ENCODE results near the gene MYO3B. TPM values are rescaled to one million over a fixed set of nuclear protein-coding genes. Genes with fewer than 3 reads are reported as not detected.

The MYO3B gene
- total RNA-seq, 1 experiment from 2014 or later, result not detected

DNA sequence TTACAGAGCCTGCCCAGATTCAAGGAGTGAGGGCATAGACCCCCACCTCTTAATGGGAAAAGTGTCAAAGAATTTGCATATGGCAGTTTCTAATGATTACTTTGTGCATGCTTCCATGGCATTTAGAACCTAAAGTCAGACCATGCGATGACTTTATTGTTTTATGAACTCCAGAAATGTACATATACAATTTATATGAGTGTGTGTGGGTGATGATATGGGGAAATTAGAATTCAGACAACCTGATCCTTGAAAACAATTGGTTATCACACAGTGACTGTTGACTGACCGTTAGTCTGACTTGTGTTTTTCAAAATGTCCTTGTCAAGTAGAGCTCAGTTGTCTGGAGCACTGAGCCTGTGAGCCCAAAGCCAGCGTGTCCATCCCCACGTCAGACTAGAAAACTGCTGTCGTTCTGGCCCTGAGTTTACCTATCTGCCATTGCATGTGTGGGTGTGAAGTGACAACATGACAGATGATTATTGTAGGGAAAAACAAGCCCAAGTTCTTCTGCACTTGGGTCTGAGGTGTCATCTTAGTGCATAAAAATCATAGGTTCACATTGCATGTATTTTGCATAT is 128.4 kb downstream of the MYO3B start:
- Histone ChIP-seq H3K27me3 (replicated peaks) (peaks cover 5% of the 10 kb centered on the region; the same call in 1 of the 2 replicates), H3K27ac (no peak overlapping the region), H3K9me3 (replicated peaks) (no peaks in the 10 kb centered on the region), H3K4me1 (replicated peaks) (no peaks in the 10 kb centered on the region), H3K4me3 (no peak overlapping the region), H3K36me3 (no peaks in the 10 kb centered on the region)
- DNase-seq (ENCODE audit: low read depth in 1 of 2, low spot score in 2 of 2), result no peak

DNA sequence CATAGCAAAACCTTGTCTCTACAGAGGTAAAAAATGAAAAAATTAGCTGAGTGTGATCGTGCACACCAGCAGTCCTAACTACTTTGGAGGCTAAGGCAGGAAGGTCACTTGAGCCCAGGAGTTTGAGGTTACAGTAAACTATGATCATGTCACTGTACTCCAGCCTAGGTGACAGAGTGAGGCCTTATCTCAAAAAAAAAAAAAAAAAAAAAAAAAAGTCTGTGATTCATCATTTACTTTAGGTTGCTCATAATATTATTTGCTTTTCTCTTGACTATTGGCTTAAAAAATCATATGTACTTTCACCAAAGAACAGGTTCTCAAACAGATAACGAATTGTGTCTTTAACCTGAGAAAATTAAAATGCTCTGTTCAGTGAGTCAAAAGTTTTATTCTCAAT is 129.1 kb downstream of the MYO3B start:
- no peaks in the 10 kb centered on the region for H3K9me3 ChIP-seq (replicated peaks)
- no peaks in the 10 kb centered on the region for H3K36me3 ChIP-seq
- H3K4me1 ChIP-seq (replicated peaks), result no peaks in the 10 kb centered on the region

GRCh38 chr2:170307555-170308351 is 129.8 kb downstream of the MYO3B start:
- Histone ChIP-seq H3K4me3 (no peak overlapping the region), H3K4me1 (replicated peaks) (no peaks in the 10 kb centered on the region), H3K36me3 (no peaks in the 10 kb centered on the region), H3K27me3 (replicated peaks) (peaks cover 1% of the 10 kb centered on the region; the same call in 1 of the 2 replicates), H3K27ac (no peak overlapping the region), H3K9me3 (replicated peaks) (no peaks in the 10 kb centered on the region)
- no peak for DNase-seq (ENCODE audit: low read depth in 1 of 2, low spot score in 2 of 2)

More for the DNA sequence above, 129.1 kb downstream of the MYO3B start:
- H3K27ac ChIP-seq, result no peak overlapping the region
- H3K27me3 ChIP-seq (replicated peaks), result peaks cover 5% of the 10 kb centered on the region; the same call in 1 of the 2 replicates
- DNase-seq (ENCODE audit: low read depth in 1 of 2, low spot score in 2 of 2), result no peak
- no peak overlapping the region for H3K4me3 ChIP-seq

GRCh38 chr2:170310876-170311502 is 133.0 kb downstream of the MYO3B start:
- Histone ChIP-seq H3K27me3 (replicated peaks) (no peaks in the 10 kb centered on the region), H3K4me3 (no peak overlapping the region), H3K36me3 (no peaks in the 10 kb centered on the region), H3K4me1 (replicated peaks) (no peaks in the 10 kb centered on the region), H3K27ac (no peak overlapping the region), H3K9me3 (replicated peaks) (no peaks in the 10 kb centered on the region)
- DNase-seq (ENCODE audit: low read depth in 1 of 2, low spot score in 2 of 2), result no peak

DNA sequence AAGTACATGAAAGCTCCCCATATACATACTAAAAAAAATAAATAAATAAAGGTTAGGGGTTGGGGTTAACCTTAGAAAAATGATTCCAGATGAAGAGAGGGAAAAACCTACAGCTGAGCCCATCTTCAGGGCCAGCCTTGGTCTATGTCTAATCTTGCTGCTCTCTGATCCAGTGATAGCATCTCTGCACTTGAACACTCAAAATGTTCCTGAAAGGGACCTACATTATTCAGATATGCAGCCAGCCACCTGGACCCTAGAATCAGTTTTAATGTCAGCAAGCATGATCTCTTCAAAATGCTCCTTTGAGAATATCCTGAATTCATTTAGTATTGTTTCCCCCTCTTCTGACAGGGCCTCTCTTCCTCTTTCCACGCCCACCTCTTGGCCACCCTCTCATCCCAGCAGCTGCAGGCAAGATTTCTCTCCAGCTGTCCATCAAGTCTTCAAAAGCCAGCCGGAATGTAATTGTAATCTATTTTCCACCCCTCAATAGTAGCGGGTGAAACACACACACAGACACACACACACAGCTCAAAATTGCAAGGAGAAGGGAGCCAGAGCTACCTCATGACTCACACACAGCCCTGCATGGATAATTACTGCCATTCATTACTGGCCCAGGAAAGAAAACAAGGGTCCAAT is 135.5 kb downstream of the MYO3B start:
- Histone ChIP-seq H3K27me3 (replicated peaks) (no peaks in the 10 kb centered on the region), H3K36me3 (no peaks in the 10 kb centered on the region), H3K4me1 (replicated peaks) (no peaks in the 10 kb centered on the region), H3K4me3 (no peak overlapping the region), H3K27ac (no peak overlapping the region), H3K9me3 (replicated peaks) (no peaks in the 10 kb centered on the region)
- DNase-seq (ENCODE audit: low read depth in 1 of 2, low spot score in 2 of 2), result no peak

GRCh38 chr2:170313992-170314348 is 136.0 kb downstream of the MYO3B start:
- H3K36me3 ChIP-seq, result no peaks in the 10 kb centered on the region
- no peak for DNase-seq (ENCODE audit: low read depth in 1 of 2, low spot score in 2 of 2)
- H3K4me3 ChIP-seq, result no peak overlapping the region
- H3K27ac ChIP-seq, result no peak overlapping the region
- no peaks in the 10 kb centered on the region for H3K4me1 ChIP-seq (replicated peaks)
- H3K27me3 ChIP-seq (replicated peaks), result no peaks in the 10 kb centered on the region
- H3K9me3 ChIP-seq (replicated peaks), result no peaks in the 10 kb centered on the region

GRCh38 chr2:170314744-170315447 is 136.9 kb downstream of the MYO3B start:
- H3K4me3 ChIP-seq, result no peak overlapping the region
- H3K36me3 ChIP-seq, result no peaks in the 10 kb centered on the region

DNA sequence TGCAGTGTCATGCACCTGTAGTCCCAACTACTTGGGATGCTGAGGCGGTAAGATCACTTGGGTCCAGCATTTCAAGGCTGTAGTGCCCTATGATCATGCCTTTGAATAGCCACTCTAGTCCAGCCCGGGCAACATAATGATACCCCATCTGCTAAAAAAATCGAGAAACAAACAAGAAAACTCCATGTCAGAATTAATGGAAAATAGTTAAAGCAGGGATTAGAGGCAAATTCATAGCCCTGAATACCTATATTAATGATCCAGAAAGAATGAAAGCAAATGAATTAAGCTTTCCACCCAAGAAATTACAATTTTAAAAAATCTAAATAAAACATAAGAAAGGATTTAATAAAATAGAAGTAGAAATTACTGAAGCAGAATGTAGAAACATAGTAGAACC is 143.0 kb downstream of the MYO3B start:
- H3K4me1 ChIP-seq (replicated peaks), result no peaks in the 10 kb centered on the region
- no peaks in the 10 kb centered on the region for H3K36me3 ChIP-seq
- H3K9me3 ChIP-seq (replicated peaks), result no peaks in the 10 kb centered on the region
- no peak for DNase-seq (ENCODE audit: low read depth in 1 of 2, low spot score in 2 of 2)
- no peak overlapping the region for H3K27ac ChIP-seq
- H3K4me3 ChIP-seq, result no peak overlapping the region
- no peaks in the 10 kb centered on the region for H3K27me3 ChIP-seq (replicated peaks)

More at GRCh38 chr2:170314744-170315447, 136.9 kb downstream of the MYO3B start:
- H3K4me1 ChIP-seq (replicated peaks), result no peaks in the 10 kb centered on the region
- H3K27me3 ChIP-seq (replicated peaks), result no peaks in the 10 kb centered on the region
- DNase-seq (ENCODE audit: low read depth in 1 of 2, low spot score in 2 of 2), result no peak
- no peak overlapping the region for H3K27ac ChIP-seq
- no peaks in the 10 kb centered on the region for H3K9me3 ChIP-seq (replicated peaks)

- DNase-seq (ENCODE audit: low read depth in 1 of 2, low spot score in 2 of 2), result no peak
- Histone ChIP-seq H3K36me3 (no peaks in the 10 kb centered on the region), H3K4me3 (no peak overlapping the region), H3K27ac (no peak overlapping the region), H3K27me3 (replicated peaks) (no peaks in the 10 kb centered on the region), H3K9me3 (replicated peaks) (no peaks in the 10 kb centered on the region), H3K4me1 (replicated peaks) (no peaks in the 10 kb centered on the region)
Observed at GRCh38 chr2:170321526-170321925, 143.6 kb downstream of the MYO3B start.

DNA sequence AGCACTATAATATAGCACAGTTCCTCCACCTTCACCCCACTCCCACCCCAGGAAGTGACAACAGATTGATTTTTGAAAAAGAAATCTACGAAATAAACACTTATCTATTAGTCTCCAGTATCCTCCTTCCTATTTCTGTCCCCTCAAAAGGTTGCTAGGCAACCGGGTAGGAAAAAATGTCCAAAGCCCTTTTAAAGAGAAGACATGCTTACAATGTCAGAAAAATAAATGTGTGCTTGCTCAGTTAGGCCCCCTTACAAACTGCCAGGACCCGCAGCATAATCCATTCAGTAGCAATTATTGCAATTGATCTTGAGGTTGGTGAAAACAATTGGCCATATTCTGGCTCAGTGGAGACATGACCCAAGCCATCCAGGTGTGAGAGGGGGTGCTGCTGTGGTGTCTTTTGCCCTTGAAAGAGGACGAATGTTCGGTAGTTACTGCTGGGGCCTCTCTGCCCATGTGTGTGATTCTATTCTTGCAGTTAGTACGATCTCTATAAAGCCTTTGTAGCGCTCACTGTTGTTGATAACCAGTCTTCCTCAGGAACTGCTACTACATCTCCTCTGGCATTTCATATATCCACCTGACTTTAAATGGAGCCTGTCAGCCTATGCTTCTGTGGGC is 144.3 kb downstream of the MYO3B start:
- H3K4me1 ChIP-seq (replicated peaks), result no peaks in the 10 kb centered on the region
- no peak for DNase-seq (ENCODE audit: low read depth in 1 of 2, low spot score in 2 of 2)
- H3K27me3 ChIP-seq (replicated peaks), result no peaks in the 10 kb centered on the region
- H3K4me3 ChIP-seq, result no peak overlapping the region
- no peak overlapping the region for H3K27ac ChIP-seq
- H3K36me3 ChIP-seq, result no peaks in the 10 kb centered on the region
- H3K9me3 ChIP-seq (replicated peaks), result no peaks in the 10 kb centered on the region

GRCh38 chr2:170323743-170324142 is 145.8 kb downstream of the MYO3B start:
- no peak overlapping the region for H3K27ac ChIP-seq
- no peaks in the 10 kb centered on the region for H3K4me1 ChIP-seq (replicated peaks)
- H3K27me3 ChIP-seq (replicated peaks), result no peaks in the 10 kb centered on the region
- DNase-seq (ENCODE audit: low read depth in 1 of 2, low spot score in 2 of 2), result no peak
- H3K36me3 ChIP-seq, result no peaks in the 10 kb centered on the region
- H3K9me3 ChIP-seq (replicated peaks), result no peaks in the 10 kb centered on the region
- H3K4me3 ChIP-seq, result no peak overlapping the region

- no peaks in the 10 kb centered on the region for H3K4me1 ChIP-seq (replicated peaks)
- H3K27me3 ChIP-seq (replicated peaks), result no peaks in the 10 kb centered on the region
- DNase-seq (ENCODE audit: low read depth in 1 of 2, low spot score in 2 of 2), result peak in 1 of 2 experiments; percentile 5
- H3K27ac ChIP-seq, result no peak overlapping the region
- H3K4me3 ChIP-seq, result no peak overlapping the region
- no peaks in the 10 kb centered on the region for H3K36me3 ChIP-seq
- no peaks in the 10 kb centered on the region for H3K9me3 ChIP-seq (replicated peaks)
Observed at GRCh38 chr2:170324640-170325046, 146.7 kb downstream of the MYO3B start.

GRCh38 chr2:170330881-170331280 is 152.9 kb downstream of the MYO3B start:
- Histone ChIP-seq H3K4me3 (no peak overlapping the region), H3K27ac (no peak overlapping the region), H3K36me3 (no peaks in the 10 kb centered on the region), H3K27me3 (replicated peaks) (no peaks in the 10 kb centered on the region; the same call in 1 of the 2 replicates), H3K9me3 (replicated peaks) (no peaks in the 10 kb centered on the region), H3K4me1 (replicated peaks) (0 out of 2 replicates have a peak, but pooled peaks cover 3% of the 10 kb centered on the region)
- DNase-seq (ENCODE audit: low read depth in 1 of 2, low spot score in 2 of 2), result no peak

Data from SJSA1 (cell line).